HCEC 1CT (cell line): ENCODE measurements around the gene KRT74.

Experiments
- DNase-seq: peaks from one replicate; pipeline ENCODE4 v3.0.0-alpha.2; 2017

The KRT74 gene

DNA sequence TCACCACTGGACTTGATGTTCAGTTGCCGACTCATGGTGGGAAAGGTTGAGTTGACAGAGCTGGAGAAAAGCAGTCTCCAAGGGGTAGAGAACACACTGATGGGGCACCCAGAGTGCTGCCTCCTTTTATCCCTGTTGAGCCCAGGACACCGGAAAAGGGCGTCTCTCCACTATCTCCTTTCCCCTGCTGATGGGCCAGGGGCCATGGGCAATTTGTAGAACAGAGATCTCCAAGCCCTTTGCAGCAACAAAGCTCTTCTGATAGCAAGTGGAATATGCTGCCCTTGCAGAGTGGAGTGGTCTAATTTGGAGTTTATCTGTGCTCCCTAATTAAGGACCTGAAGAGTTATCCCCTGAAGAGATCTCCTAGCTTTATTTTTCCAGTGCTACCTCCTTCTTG is at the start of gene KRT74:
Gene KRT74 (minus strand): TSS at position 101 of the 400 bp plus-strand sequence. CDS start 66 bp downstream, at position 35.
- no peak for DNase-seq

DNA sequence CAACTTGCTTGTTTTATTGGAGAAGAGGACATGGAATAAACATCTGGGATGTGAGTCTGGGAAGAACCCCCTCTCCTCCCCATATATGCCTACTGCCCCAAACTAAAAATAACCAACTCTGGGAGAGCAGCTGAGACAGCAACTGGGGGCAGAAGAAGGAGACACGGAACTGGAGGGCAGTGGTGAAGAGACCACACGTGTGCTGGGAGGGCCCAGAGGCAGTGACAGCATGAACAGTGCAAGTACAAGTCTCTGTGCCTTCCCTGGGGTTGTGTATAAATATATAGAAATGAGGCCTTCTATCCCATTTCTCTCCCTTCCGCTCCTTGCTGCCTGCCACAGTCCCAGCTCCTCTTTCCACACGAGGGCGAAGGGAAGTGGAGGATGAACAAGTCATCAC is 48.7 kb upstream of the KRT74 start:
- no peak for DNase-seq

DNA sequence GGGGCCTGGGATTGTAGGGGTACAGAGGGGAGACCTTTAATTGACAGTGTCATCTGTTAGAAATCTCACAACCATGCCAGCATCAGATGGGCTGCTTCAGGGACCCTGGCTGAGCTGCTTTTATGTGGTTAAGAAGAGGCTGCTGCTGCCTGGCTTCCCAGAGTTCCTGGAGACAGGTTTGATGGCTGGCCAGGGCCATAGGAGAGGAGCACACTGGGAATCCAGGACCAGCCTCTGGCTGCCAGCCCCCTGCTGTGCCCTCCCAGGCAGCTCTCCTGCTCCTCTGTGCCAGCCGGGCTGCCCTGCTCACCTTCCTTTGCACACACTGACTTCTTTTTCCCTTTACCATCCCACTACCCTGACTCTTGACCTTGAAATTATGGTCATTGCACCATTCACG is 45.2 kb upstream of the KRT74 start:
- no peak for DNase-seq

DNA sequence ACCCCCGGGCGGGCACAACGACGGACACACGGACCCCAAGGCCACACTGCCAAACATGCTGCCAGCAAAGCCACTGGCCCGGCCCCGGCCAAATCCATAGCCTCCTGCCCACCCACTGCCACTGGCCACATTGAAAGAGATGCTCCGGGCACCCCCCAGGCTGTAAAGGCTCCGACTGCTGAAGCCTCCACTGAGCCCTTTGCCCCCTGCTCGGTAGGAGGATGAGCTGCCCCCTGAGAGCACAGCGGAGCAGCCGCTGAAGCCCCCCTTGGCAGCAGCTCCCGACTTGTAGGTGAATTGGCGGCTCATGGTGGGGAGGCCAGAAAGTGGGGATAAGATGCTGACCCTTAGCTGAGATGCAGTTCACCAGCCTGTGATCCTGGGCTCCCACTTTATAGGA is 44.6 kb upstream of the KRT74 start, which contains the start of gene KRT73:
Gene KRT73 (minus strand): TSS at position 344 of the 400 bp plus-strand sequence. CDS start 35 bp downstream, at position 309.
- no peak for DNase-seq

DNA sequence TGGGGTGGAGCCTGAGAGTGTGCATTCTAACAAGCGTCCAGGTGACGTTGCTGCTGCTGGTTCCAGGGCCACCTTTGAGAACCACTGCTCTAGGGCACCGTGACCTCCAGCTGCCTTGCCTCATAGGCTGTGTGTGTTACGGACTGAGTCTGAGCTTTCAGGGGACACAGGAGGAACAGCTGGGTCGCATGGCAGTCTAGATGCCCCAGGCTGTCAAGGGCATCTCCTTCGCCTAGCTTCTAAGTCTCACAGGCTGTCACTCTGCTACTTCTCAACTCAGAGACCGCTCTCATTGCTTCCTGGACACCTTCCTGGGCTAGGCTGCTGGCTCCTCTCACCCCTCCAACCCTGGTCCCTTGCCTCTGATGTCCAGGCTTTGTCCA is 43.8 kb upstream of the KRT74 start:
- no peak for DNase-seq

DNA sequence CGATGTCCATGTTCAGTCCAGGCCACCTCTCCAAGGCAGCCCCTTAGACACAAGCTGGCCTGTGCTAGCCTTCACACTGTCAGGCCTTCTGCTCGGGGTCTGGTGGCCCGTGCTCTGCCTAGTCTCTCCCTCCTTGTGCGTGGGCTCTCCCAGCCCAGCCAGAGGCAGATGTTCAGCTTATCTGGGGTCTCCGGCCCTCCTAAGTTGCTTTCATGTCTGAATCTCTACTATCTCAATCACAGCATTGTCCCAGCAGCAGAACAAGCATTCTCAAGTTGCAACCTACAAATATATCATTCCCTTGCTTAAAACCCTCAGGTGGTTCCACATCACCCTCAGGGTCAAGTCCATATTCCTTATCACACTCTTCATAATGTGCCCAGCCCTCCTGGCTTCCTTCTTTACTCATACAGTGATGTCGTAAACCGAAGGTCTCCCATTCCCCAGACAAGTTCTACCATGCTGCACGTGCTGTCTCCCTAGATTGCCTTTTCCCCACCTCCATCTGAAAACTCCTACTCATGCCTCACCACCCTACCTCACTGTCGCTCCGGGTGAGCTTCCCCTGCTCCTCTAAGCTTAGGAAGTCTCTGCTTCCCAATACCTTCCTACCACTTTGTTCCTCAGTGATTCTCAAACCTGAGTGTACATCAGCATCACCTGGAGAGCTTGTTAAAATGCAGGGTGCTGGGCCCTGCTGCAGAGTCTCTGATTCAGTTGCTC is 43.2 kb upstream of the KRT74 start:
- no peak for DNase-seq

DNA sequence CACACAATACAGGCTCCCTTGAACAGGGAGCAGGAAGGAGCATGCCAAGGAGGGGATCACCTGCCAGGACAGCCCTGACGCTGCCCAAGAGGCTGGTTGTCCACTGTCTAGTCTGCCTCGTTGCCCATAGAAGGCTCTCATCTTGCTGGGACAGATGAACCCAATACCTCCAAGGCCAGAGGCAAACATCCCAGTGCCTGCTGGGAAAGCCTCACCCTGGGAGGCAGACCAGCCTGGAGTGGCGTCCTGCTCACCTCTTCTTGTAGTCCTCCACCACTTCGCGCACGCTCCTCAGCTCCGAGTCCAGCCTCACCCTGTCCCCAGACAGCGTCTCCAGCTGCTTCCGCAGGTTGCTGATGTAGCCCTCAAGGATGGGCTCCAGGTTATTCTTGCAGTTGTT is 42.3 kb upstream of the KRT74 start:
- no peak for DNase-seq

DNA sequence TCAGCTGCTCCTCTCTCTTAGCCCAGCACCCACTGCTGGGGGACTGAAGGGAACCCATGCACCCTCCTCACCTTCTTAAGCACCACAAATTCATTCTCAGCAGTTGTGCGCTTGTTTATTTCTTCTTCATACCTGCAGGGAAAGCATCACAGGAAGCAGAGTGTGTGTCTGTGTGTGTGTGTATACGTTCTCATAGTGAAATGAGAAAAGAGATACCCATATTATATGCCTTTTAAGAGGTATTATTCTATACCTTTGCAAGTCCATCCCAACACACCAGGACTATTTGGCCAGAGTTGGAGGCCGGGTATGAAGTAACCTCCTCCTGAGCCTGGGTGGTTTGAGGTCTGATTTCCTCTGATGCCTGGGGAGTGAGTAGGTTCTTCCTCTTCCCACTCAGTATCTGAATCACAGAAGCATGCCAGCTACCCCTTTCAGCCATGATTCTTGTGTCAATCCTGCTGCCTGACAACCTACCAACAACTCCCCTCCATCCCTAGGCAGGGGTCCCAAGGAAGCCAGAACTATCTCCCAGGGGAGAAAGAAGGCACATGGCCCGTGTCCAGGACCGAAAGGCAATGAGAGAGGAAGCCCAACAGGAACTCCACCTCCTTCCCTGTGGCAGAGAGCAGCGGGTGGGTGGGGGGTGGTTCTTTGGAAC is 41.7 kb upstream of the KRT74 start:
- DNase-seq, result no peak

DNA sequence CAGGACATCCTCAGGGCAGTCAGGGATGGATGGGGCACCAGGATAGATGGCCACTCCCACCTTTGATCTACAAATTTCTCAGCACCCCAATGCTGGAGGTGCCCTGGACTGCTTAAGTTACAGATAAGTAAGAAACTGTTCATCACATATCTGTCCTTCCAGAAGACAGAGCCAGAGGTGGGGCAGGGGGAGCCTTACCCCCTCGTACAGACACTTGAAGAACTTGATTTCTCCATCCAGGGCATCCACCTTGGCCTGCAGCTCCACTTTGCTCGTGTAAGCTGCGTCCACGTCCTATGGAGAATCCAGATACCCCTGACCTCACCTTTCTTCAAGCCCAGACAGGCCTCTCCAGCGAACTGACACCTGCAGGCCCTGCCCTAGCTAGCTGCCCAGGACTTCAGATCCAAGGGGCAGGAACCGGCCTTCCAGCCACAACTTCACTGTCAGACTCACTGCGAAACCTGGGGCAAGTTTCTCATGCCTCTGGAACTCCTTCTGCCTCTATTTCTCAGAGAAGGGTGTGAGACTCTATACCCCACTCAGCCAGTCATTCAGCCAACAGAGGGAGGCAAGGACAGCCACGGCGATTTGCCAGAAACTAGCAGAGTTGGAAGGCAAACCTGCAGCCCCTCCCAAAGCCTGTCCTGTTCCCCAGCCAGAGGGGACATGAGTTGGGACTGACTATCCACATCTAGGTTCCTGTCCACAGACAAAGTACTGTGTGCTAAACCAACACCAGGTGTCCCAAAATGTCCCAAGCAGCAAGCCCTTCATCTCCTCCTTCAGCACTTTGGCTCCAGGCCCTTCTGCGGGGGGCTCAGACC is 41.0 kb upstream of the KRT74 start:
- DNase-seq, result no peak

DNA sequence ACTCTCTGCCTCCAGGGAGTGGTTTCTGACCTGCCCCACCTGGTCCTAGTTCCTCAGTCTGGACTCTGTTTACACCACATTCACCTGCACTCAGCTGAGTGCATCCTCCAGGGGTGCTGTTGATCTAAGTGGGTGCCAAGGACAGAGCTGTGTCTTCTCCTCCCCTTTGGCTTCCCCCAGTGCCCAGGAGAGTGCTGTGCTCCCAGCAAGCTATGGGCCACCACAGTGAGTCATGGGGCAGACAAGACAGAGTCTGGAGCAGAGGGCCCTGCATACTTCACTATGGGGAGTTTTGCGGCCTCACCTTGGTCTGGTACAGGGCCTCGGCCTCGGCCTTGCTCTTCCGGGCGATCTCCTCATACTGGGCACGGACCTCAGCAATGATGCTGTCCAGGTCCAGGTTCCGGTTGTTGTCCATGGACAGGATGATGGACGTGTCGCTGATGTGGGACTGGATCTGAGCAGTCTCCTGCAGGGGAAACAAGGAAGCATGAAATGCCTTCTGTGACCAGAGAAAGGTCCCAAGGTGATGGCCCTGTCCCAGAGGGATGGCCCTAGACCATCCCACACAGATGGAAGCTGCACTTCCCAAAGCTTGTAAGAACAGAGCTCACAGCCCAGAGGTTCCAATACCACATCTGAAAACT is 39.9 kb upstream of the KRT74 start:
- DNase-seq, result no peak

DNA sequence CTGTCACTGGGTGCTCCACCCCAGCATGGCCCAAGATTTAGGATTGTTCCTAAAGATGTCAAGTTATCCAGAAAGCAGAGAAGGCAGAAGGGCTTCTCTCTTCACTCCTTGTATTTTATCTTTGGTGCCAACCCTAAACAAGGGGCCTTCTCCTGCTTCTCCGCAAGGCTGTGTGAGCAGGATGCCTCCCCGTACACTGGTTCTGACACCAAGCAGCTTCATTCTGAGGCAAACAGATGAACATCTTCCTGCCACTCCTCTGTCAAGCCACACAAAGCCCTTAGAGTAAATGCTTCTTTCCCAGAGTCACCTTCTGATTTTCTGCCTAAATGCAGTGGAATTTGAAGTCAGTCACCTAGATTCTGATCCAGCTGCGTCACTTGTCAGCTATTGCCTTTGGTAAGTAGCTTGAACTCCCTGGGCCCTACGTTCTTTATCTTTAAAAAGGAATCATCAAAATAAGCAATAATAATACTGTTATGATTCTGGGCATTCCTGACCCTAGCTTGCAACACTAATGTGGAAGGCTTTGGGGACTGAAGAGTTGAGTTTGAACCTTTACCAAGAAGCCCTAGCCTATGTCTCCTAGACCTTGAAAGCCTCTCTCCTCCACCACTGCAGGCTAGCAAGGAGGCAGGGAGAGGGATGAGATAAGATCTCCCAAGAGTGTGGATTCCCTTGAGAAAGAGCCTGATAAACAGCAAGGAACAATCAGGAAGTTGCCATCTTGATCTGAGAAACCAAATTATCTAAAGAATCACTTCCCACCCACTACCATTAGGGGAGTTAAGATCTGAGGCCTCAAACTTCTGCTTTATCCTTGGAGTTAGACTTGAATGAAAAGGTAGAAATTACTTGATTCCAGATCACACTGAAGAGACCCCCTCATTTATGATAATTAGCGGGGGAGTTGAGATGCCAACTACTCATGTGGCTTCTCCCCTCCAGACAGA is 39.1 kb upstream of the KRT74 start:
- DNase-seq, result no peak

DNA sequence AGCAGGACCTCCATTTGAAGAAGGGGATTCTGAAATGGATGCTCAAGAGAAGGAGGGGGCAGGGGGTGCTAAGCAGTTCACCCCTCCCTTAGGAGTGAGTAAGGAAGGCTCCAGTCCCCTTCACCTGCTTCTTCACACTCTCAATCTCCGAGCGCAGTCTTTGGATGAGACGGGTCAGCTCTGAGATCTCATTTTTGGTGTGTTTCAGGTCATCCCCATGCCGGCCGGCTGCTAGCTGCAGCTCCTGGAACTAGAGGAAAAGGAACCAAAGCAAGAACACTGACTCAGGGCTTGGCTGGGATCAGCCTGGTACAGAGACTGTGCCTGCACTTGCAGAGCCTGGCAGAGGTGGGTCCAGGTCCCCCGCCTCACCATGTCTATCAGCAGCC is 37.4 kb upstream of the KRT74 start:
- no peak for DNase-seq

DNA sequence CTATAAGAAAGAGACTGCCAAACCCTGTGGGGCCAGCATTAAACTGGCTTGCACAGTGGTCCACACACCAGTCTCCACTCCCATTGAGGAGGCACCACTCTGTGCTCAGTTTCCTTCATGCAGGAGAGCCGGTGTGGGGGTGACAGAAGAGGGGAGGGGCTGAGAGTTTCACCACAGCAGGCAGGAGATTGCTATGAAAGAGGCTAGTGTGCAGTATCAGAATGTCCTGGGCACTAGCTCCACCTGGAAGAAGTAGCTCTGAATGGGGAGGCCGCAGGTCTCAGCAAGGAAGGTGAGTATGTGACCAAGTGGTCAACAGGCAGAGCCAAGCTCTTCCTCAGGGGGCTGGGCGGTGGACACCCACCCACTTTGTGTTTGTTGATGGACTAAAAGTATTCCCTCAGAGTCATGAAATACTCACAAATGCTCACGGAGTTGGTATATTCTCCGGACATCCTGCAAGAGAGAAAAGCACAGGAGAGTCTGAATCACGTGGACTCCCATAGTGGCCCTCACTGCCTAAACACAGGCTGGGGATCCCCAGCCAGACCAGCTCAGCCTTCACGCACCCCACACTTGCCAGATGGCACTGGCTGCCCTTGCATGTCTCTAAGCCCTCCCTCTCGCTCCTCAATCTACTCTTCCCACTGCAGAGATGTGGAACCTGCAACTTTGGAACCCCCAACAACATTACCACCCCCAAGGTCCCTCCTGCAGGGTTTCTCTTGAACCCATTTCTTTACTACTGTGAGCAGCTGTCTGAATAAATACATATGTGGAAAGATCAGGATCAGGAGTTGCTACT is 35.4 kb upstream of the KRT74 start:
- no peak for DNase-seq

DNA sequence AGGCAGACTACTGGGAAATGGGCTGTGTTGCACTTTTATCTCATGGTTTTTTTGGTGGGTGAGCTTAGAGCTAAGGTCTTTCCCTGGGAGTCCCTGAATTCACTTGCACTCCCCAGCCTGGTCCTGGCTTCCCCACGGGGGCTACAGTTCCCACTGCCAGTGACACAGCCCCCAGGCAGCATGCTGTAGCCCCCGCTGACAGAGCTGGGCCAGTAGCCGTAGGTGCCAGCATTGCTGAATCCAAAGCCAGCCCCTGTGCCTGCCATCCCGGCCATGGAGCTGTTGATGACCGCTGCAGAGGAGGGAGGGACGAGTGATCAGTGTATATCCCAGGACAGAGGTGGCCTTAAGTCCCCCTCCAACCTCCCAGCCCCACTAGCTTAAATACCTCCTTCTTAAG is 34.5 kb upstream of the KRT74 start:
- no peak for DNase-seq

DNA sequence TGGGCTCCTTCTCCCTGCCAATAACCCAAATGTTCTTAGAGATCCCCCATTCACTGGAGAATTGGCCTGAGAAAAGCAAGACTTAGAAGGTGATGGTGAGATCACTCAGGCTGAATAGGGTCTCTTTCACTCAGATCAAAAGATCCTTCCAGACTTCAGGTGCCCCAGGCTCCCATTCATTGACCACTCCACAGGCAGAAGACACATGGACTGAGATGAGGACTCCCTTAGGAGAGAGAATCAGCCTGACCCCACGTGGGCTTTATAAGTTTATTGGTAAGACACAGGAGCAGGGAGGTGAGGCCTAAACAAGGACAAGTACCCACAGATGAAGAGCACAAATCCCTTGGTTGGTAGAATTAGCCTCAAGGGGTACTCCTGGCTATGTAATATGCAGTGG is 33.7 kb upstream of the KRT74 start:
- no peak for DNase-seq

DNA sequence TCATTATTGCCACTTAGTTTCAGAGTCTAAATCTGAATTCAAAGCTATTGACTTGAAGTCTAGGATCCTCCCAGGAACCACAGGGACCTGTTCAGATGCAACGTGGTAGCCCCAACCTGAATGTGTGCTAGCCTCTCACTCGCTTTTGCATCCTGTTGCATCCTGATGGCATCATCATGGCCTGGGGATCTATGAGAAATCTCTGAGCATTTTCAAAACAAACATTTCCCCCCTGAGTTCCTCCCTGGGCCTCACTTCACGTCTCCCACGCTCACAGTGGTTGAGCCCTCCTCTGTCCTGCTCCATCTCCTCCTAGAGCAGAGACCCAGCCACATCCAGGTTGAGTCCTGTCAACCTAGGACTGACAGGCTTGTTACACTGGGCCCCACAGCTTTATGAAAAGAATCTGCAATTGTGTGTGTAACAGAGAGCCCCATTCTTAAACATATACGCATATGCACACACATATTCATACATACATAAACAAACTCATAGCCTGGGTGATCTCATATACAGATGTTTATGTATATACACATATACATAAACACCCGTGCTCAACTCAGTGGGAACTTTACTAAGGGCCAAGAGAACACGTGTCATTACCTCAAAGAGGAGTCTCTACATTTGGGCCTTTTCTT is 33.1 kb upstream of the KRT74 start:
- no peak for DNase-seq

DNA sequence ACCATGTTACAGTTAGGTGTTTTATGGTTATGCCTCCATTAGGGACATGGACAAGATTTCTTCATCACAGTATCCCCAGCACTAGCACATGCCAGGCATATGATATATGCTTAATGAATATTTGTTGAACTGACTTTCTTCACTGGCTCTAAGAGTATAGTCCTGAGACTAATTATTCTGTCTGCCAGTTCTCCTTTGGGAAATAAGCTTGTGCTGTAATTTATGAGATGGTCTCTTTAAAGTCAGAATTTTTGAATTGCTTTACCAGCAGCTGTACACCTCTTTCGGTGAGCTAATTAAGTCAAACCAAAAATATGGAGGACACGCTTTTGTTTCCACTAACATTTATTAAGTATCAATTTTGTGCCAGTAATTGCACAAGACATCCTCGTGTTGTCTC is 32.5 kb upstream of the KRT74 start:
- no peak for DNase-seq

DNA sequence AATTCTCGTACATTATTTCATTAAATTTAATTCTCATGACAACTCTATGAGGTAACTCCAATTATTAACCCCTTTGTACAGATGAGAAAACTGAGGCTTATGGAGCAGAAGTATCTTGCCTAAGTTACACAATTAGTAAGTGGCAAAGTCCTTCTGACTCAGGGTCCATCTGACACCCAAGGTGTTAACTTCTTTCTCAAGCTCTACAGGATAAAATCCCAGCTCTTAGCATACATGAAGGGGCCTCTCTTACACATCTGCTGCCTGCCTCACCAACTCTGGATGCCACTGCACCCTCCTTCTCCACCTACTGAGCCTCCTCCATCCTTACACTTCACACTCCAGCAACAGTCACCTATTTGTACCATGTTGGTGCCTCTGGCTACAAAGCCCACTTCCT is 31.9 kb upstream of the KRT74 start:
- DNase-seq, result no peak

DNA sequence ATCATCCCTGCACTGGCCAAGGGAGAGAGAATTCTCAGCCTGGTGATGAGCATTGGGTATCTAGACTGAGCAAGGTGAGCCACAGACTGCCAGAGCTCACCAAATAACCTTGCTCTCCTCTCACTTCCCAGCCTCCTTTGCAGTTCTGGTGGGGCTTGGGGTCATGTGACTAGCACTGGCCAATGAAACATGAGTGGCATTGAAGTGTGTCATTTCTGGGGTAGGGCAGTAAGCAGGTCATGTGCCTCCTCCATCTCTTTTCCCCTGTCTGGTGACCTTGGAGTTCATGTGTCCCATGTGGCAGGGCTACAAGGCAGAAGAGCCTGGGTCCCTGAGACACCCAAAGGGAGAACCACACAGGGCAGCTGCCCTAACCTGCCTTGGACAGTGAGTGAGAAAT is 31.2 kb upstream of the KRT74 start:
- no peak for DNase-seq

DNA sequence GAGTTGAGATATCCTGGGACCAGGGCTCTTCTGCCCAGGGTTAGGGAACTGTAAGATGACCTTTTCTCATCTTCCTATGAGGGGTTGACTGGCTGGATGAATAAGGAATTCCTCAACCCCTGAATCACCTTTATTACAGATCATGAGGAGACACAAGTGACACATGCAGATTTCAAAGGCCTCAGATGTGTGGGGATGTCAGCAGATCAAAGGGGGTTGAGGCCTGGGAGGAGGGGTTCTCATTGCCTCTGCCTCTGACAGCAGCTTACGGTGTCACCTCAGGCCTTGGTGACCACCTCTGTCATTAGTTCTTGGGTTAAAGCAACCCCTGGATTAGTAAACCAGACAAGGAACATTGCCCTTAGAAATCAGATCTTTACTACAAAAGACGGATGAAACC is 29.7 kb upstream of the KRT74 start:
- DNase-seq, result no peak

DNA sequence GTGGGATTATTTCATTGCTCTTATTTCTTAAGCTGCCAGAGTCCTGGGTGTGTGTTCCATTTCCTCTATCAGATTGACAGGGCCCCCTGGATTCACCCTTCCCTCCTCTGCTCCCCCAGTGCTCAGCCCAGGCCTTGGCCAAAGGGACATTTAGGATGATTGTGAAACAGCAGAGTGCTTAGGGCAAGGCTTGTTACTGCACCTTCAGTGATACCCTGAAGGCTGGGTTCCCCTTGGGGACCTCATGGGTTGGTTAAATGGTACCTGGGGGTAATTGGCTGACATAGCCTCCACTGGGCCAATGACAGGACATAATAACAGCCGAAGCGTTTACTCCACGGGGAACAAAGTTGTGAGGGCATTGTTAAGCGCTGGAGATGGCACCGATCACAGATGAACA is 28.9 kb upstream of the KRT74 start:
- no peak for DNase-seq
